GM23338 (cell line): ENCODE data around the gene HSP90AB1. TPM values are rescaled to one million over a fixed set of nuclear protein-coding genes. Genes with fewer than 3 reads are reported as not detected.

ENCODE experiments used
- ATAC-seq: fragments of 200-7000 bp; cut with Tn5 transposase; 3 replicates; pipeline ENCODE4 v1.9.1; 2020
- DNase-seq: peaks from one replicate; pipeline ENCODE4 v3.0.0-alpha.2; 2015; ENCODE audit warnings: low spot score
- H2AFZ ChIP-seq: fragments of 200-600 bp; sonication (generic); 2 replicates; pipeline ENCODE4 v1.8.0; 2016; ENCODE audit warnings: antibody characterized with exemption, mild to moderate bottlenecking, moderate library complexity
- H3F3A ChIP-seq: fragments of 200-600 bp; sonication (generic); replicated peaks from 2 replicates; pipeline ENCODE4 v1.8.0; 2017; ENCODE audit warnings: antibody characterized with exemption, mixed run types, low read depth
- H3K27ac ChIP-seq: fragments of 200-600 bp; sonication (generic); 2 replicates; pipeline ENCODE4 v1.6.1; 2016; ENCODE audit warnings: low read depth
- H3K27me3 ChIP-seq: fragments of 200-600 bp; sonication (generic); 2 replicates; pipeline ENCODE4 v1.8.0; 2016; ENCODE audit warnings: mild to moderate bottlenecking, mixed run types, moderate library complexity; ENCODE audit not compliant: insufficient read depth
- H3K36me3 ChIP-seq: fragments of 200-600 bp; sonication (generic); 2 replicates; pipeline ENCODE4 v1.8.0; 2016; ENCODE audit warnings: mild to moderate bottlenecking; ENCODE audit not compliant: insufficient read depth
- H3K4me1 ChIP-seq: fragments of 200-600 bp; sonication (generic); 2 replicates; pipeline ENCODE4 v1.8.0; 2016; ENCODE audit warnings: mild to moderate bottlenecking, moderate library complexity; ENCODE audit not compliant: insufficient read depth
- H3K4me2 ChIP-seq: fragments of 200-600 bp; sonication (generic); 2 replicates; pipeline ENCODE4 v1.7.1; 2017; ENCODE audit warnings: mixed run types
- H3K4me3 ChIP-seq: fragments of 200-600 bp; sonication (generic); 2 replicates; pipeline ENCODE4 v1.6.1; 2016; ENCODE audit warnings: mixed run types
- H3K79me2 ChIP-seq: fragments of 200-600 bp; sonication (generic); replicated peaks from 2 replicates; pipeline ENCODE4 v1.8.0; 2017; ENCODE audit warnings: mild to moderate bottlenecking; ENCODE audit not compliant: insufficient read depth
- H3K9me2 ChIP-seq: fragments of 200-600 bp; sonication (generic); 2 replicates; pipeline ENCODE4 v1.8.0; 2017; ENCODE audit not compliant: insufficient read depth
- H4K20me1 ChIP-seq: fragments of 200-600 bp; sonication (generic); replicated peaks from 2 replicates; pipeline ENCODE4 v1.8.0; 2017; ENCODE audit warnings: mild to moderate bottlenecking; ENCODE audit not compliant: insufficient read depth
- H3K27ac Mint-ChIP-seq: 2 replicates; pipeline ENCODE4 v1.8.0; 2020; ENCODE audit warnings: inconsistent platforms, mild to moderate bottlenecking, moderate library complexity, mixed read lengths
- H3K27me3 Mint-ChIP-seq: 3 replicates; pipeline ENCODE4 v1.8.0; 2022; ENCODE audit warnings: low read depth, mild to moderate bottlenecking, moderate library complexity, mixed read lengths, inconsistent platforms; ENCODE audit not compliant: insufficient read depth, poor library complexity
- H3K36me3 Mint-ChIP-seq: 3 replicates; pipeline ENCODE4 v1.8.0; 2021; ENCODE audit warnings: low read depth, mild to moderate bottlenecking, inconsistent platforms, moderate library complexity, mixed read lengths
- H3K4me1 Mint-ChIP-seq: 3 replicates; pipeline ENCODE4 v1.8.0; 2020; ENCODE audit warnings: mild to moderate bottlenecking, inconsistent platforms, mixed read lengths
- H3K4me3 Mint-ChIP-seq: 3 replicates; pipeline ENCODE4 v1.8.0; 2021; ENCODE audit warnings: moderate library complexity, mild to moderate bottlenecking, inconsistent platforms, mixed read lengths
- H3K9me3 Mint-ChIP-seq: 3 replicates; pipeline ENCODE4 v1.8.0; 2020; ENCODE audit warnings: moderate library complexity, mild to moderate bottlenecking, inconsistent platforms, mixed read lengths
- CTCF ChIP-seq, 2 experiments: fragments of 200-600 bp in 1 of 2; sonication (generic) in 1 of 2; conservative IDR thresholded peaks; 2 replicates each; pipeline versions ENCODE4 v1.5.1 to v1.6.1; 2016 to 2017; ENCODE audit warnings: antibody characterized with exemption in 2 of 2, low read depth in 2 of 2, mild to moderate bottlenecking in 2 of 2, moderate library complexity in 1 of 2
- ETS1 ChIP-seq: IDR thresholded peaks from 2 replicates; pipeline ENCODE4 v1.6.1; 2016; ENCODE audit warnings: antibody characterized with exemption
- JUNB ChIP-seq: IDR thresholded peaks from one replicate; pipeline ENCODE4 v1.6.1; 2016; ENCODE audit warnings: antibody characterized with exemption; ENCODE audit not compliant: unreplicated experiment
- POLR2AphosphoS5 ChIP-seq: IDR thresholded peaks from 2 replicates; pipeline ENCODE4 v1.6.1; 2016; ENCODE audit warnings: antibody characterized with exemption, low read depth
- ZNF462 ChIP-seq: fragments of 250-450 bp; sonication (Bioruptor Pico); IDR thresholded peaks from 2 replicates; pipeline ENCODE4 v1.5.0; 2020; ENCODE audit warnings: mild to moderate bottlenecking, moderate library complexity
- polyA plus RNA-seq: library from polyadenylated mRNA; unstranded; fragments of >200 nt; fragmentation: Nextera tagmentation; extraction: Ambion mirVana; gene quantifications from 2 replicates; pipeline ENCODE4 v1.2.1, GENCODE V29; 2016
- total RNA-seq: library from RNA; depleted of rRNA; stranded (reverse); fragments of >200 nt; shearing (Covaris generic); gene quantifications from 2 replicates; pipeline ENCODE4 v1.2.3, GENCODE V29; 2014

Gene HSP90AB1
- total and polyA plus RNA-seq, 2 experiments from 2014 or later: 1,425 to 2,361 TPM

GRCh38 chr6:44261581-44261980 is 14.7 kb downstream of the HSP90AB1 start (continued):
- TF ChIP-seq ZNF462 (CRISPR knock-in tag) (no peak), POLR2AphosphoS5 (no peak), CTCF (conservative IDR thresholded peaks at IDR 0.05; ENCODE audit: low read depth in 2 of 2) (no peak)

GRCh38 chr6:44262467-44263353 is 15.8 kb downstream of the HSP90AB1 start:
- H3K9me2 ChIP-seq: no peaks in the 10 kb centered on the region
- no peak overlapping the region for H3K27ac ChIP-seq
- 0 out of 2 replicates have a peak, but pooled peaks cover 8% of the 10 kb centered on the region for H3F3A ChIP-seq
- peak overlapping the region; percentile 98 for H3K4me2 ChIP-seq
- Mint-ChIP-seq H3K4me1 (peaks cover 40% of the 10 kb centered on the region), H3K36me3 (peaks cover 19% of the 10 kb centered on the region), H3K27ac (peak overlapping the region; percentile 85; the same call in 1 of the 2 replicates), H3K27me3 (peaks cover 27% of the 10 kb centered on the region), H3K4me3 (peak overlapping the region; percentile 86), H3K9me3 (peaks cover 1% of the 10 kb centered on the region; the same call in 1 of the 3 replicates)
- H3K4me1 ChIP-seq: peaks cover 17% of the 10 kb centered on the region
- H3K27me3 ChIP-seq: peaks cover 5% of the 10 kb centered on the region; the same call in 1 of the 2 replicates
- peaks cover 9% of the 10 kb centered on the region; the same call in 1 of the 2 replicates for H3K79me2 ChIP-seq
- H3K36me3 ChIP-seq: no peaks in the 10 kb centered on the region
- no peak overlapping the region for H2AFZ ChIP-seq
- H3K4me3 ChIP-seq: peak overlapping the region; percentile 88
- DNase-seq (no peak), ATAC-seq (no peak)
- peaks cover 6% of the 10 kb centered on the region; the same call in 1 of the 2 replicates for H4K20me1 ChIP-seq
- TF ChIP-seq JUNB (no peak), CTCF (conservative IDR thresholded peaks at IDR 0.05; ENCODE audit: low read depth in 2 of 2) (no peak), ETS1 (no peak)
